K562 (cell line): ENCODE data around the gene TNNI2. TPM values are rescaled to one million over a fixed set of nuclear protein-coding genes. Genes with fewer than 3 reads are reported as not detected.

Experiments used
- ATAC-seq: fragments of 200-7000 bp; cut with Tn5 transposase; 3 replicates; pipeline ENCODE4 v1.9.1; 2020; ENCODE audit warnings: moderate library complexity
- BruUV-seq: library from RNA; stranded (reverse); fragments of 400-500 nt; replicated peaks from 2 replicates; lab custom pipeline; 2021; lab: Mats Ljungman, UMichigan
- CTCF ChIA-PET: fragments of 300-600 bp; formaldehyde crosslinking; extraction: SDS; loops from one replicate; lab custom pipeline; 2021; ENCODE audit warnings: low intra/inter-chr PET ratio; lab: Yijun Ruan, JAX
- POLR2A ChIA-PET: fragments of 300-600, 350-650 bp; sonication (Branson Sonifier 250); formaldehyde crosslinking; extraction: SDS; loops from one replicate; lab custom pipeline; 2021; ENCODE audit warnings: antibody characterized with exemption, inconsistent platforms; lab: Yijun Ruan, JAX
- DNase-seq, 4 experiments: peaks; one replicate each; pipeline versions ENCODE4 v3.0.0 to v3.0.0-alpha.2; 2011 to 2018; ENCODE audit warnings: low spot score in 3 of 4, mixed read lengths in 3 of 4; ENCODE audit errors: extremely low read depth in 1 of 4
- FAIRE-seq: peaks from 2 replicates; lab custom pipeline; 2011; peaks lifted over from hg19 to GRCh38; lab: Jason Lieb, UNC
- H2AFZ ChIP-seq: 2 replicates; pipeline ENCODE4 v1.6.0; 2011; ENCODE audit warnings: low read depth, low read length, control low read depth, inconsistent platforms
- H3K27ac ChIP-seq: fragments of 200-600 bp; 3 replicates; pipeline ENCODE4 v1.8.0; 2011; ENCODE audit warnings: low read depth, mild to moderate bottlenecking, control low read depth, inconsistent platforms, low read length, moderate library complexity, mixed read lengths; ENCODE audit errors: extremely low read depth
- H3K27me3 ChIP-seq, 2 experiments: fragments of 300-600 bp in 1 of 2; 2 replicates in 1 of 2; 3 replicates in 1 of 2; pipeline versions ENCODE4 v1.6.0 to v1.8.0; 2011; ENCODE audit warnings: inconsistent platforms in 2 of 2, low read length in 2 of 2, mild to moderate bottlenecking in 1 of 2, mixed read lengths in 1 of 2, moderate library complexity in 1 of 2; ENCODE audit not compliant: control insufficient read depth in 2 of 2, insufficient read depth in 2 of 2
- H3K36me3 ChIP-seq: fragments of 300-600 bp; 3 replicates; pipeline ENCODE4 v1.8.0; 2011; ENCODE audit warnings: mild to moderate bottlenecking, low read length, inconsistent platforms; ENCODE audit not compliant: control insufficient read depth, insufficient read depth
- H3K4me1 ChIP-seq, 2 experiments: fragments of 200-600 bp in 1 of 2; replicated peaks in 1 of 2; 2 replicates in 1 of 2; 3 replicates in 1 of 2; pipeline versions ENCODE4 v1.5.1 to v1.8.0; 2011; ENCODE audit warnings: inconsistent platforms in 2 of 2, low read length in 2 of 2, mild to moderate bottlenecking in 1 of 2, mixed read lengths in 1 of 2, moderate library complexity in 1 of 2; ENCODE audit not compliant: control insufficient read depth in 2 of 2, insufficient read depth in 2 of 2
- H3K4me2 ChIP-seq: 2 replicates; pipeline ENCODE4 v1.6.1; 2011; ENCODE audit warnings: low read length, control low read depth, inconsistent platforms, mixed read lengths; ENCODE audit not compliant: insufficient read depth
- H3K4me3 ChIP-seq: fragments of 200-600 bp; sonication (generic), shearing (Covaris generic); 2 replicates; pipeline ENCODE4 v1.5.1; 2016; ENCODE audit warnings: control low read depth, inconsistent platforms
- H3K79me2 ChIP-seq: fragments of 200-600 bp; 3 replicates; pipeline ENCODE4 v1.8.0; 2011; ENCODE audit warnings: low read length, inconsistent platforms; ENCODE audit not compliant: control insufficient read depth, insufficient read depth
- H3K9ac ChIP-seq, 2 experiments: 2 replicates each; pipeline versions ENCODE4 v1.6.0 to v1.6.1; 2011; ENCODE audit warnings: low read depth in 2 of 2, low read length in 2 of 2, control low read depth in 1 of 2, inconsistent platforms in 1 of 2, mild to moderate bottlenecking in 1 of 2, mixed read lengths in 1 of 2; ENCODE audit not compliant: insufficient read depth in 1 of 2
- H3K9me1 ChIP-seq: one replicate; pipeline ENCODE4 v1.6.0; 2011; ENCODE audit warnings: inconsistent platforms, mild to moderate bottlenecking, low read length, moderate library complexity; ENCODE audit not compliant: control insufficient read depth, insufficient read depth
- H3K9me3 ChIP-seq: replicated peaks from 2 replicates; pipeline ENCODE4 v1.5.1; 2011; ENCODE audit warnings: low read depth, low read length, inconsistent platforms; ENCODE audit not compliant: control insufficient read depth, insufficient read depth
- H4K20me1 ChIP-seq: replicated peaks from 2 replicates; pipeline ENCODE4 v1.6.1; 2011; ENCODE audit warnings: low read length, inconsistent platforms, mixed read lengths; ENCODE audit not compliant: control insufficient read depth, insufficient read depth
- COPS2 ChIP-seq: fragments of 450-650 bp; conservative IDR thresholded peaks from 2 replicates; pipeline ENCODE4 v1.6.1; 2016; ENCODE audit warnings: mild to moderate bottlenecking, moderate library complexity
- EGR1 ChIP-seq: fragments of 450-650 bp; conservative IDR thresholded peaks from 2 replicates; pipeline ENCODE4 v1.6.1; 2017; ENCODE audit warnings: mild to moderate bottlenecking
- PRDM10 ChIP-seq: fragments of 450-650 bp; IDR thresholded peaks from 2 replicates; pipeline ENCODE4 v1.6.1; 2018; ENCODE audit not compliant: partially characterized antibody
- ZNF143 ChIP-seq: sonication (generic); formaldehyde crosslinking; IDR thresholded peaks from 2 replicates; pipeline ENCODE4 v1.9.0; 2022; ENCODE audit warnings: mild to moderate bottlenecking, missing genetic modification reagents
- ZNF282 ChIP-seq: sonication (generic); formaldehyde crosslinking; IDR thresholded peaks from 2 replicates; pipeline ENCODE4 v1.8.1; 2023; ENCODE audit warnings: missing genetic modification reagents
- WGBS: fragments of 100-300 bp; shearing (Covaris generic); methylation state at CpG from one replicate; pipeline ENCODE4 v1.1.6; 2016; ENCODE audit warnings: low coverage, mixed read lengths; ENCODE audit not compliant: insufficient coverage; ENCODE audit errors: missing lambda C conversion rate; 5-methylcytosine and 5-hydroxymethylcytosine counted together
- in situ Hi-C: fragments of 300-500 bp; cut with MboI; formaldehyde crosslinking; loops from 4 replicates; pipeline ENCODE4 v1.15.0; 2018; ENCODE audit warnings: inconsistent platforms, mixed read lengths
- intact Hi-C: fragments of 100-400 bp; cut with micrococcal nuclease; formaldehyde crosslinking; loops from 2 replicates; pipeline ENCODE4 v1.14.2; 2022
- polyA plus RNA-seq, 8 experiments: library from polyadenylated mRNA; depleted of rRNA in 4 of 8; stranded (reverse) in 5 of 8; unstranded in 3 of 8; fragments of >200 nt; fragmentation: Nextera tagmentation in 2 of 8; fragmentation: Illumina TruSeq in 1 of 8; extraction: Ambion mirVana in 2 of 8; extraction: Trizol in 1 of 8; gene quantifications; 2 replicates each; pipeline versions ENCODE4 v1.2.1 to v1.2.3, GENCODE V29; 2011 to 2014; ENCODE audit warnings: inconsistent platforms in 1 of 8, missing spikeins in 1 of 8
- total RNA-seq, 7 experiments: library from RNA; depleted of rRNA in 6 of 7; stranded (reverse); fragments of >200 nt in 6 of 7; fragmentation: Illumina TruSeq in 2 of 7; extraction: Trizol in 2 of 7; gene quantifications; 2 replicates each; pipeline versions ENCODE4 v1.2.1 to v1.2.3, GENCODE V29; 2011 to 2021; ENCODE audit warnings: low replicate concordance in 1 of 7

TNNI2 gene
- total and polyA plus RNA-seq, 9 of the 15 experiments (the other 6 are each of a cell fraction or from before 2014, with no cell fraction given), result not detected

GRCh38 chr11:1881442-1882264, 42.9 kb downstream of the TNNI2 start:
- H4K20me1 ChIP-seq, result 0 out of 2 replicates have a peak, but pooled peaks cover 7% of the 10 kb centered on the region
- POLR2A ChIA-PET, result interaction anchor here (0.6 to 0.7 kb wide), 2 partner anchors 11 to 118 kb away, joined by 3 read pairs; no protein-coding TSS in a partner anchor
- H3K4me1 ChIP-seq, result peaks cover 0 to 28% of the 10 kb centered on the region in 2 experiments; a peak in 2 of 5 replicates
- H2AFZ ChIP-seq, result no peak overlapping the region
- H3K79me2 ChIP-seq, result no peaks in the 10 kb centered on the region
- peaks cover 3 to 44% of the 10 kb centered on the region in 2 experiments; a peak in 3 of 5 replicates for H3K27me3 ChIP-seq
- no peak overlapping the region for H3K4me3 ChIP-seq
- DNase-seq, result no peak
- no peak overlapping the region for H3K9ac ChIP-seq
- TF ChIP-seq COPS2, result no peak
- TF ChIP-seq ZNF282, result no peak
- no peak for TF ChIP-seq EGR1
- no peak for TF ChIP-seq ZNF143 (CRISPR knock-in tag)
- TF ChIP-seq PRDM10, result no peak
- TF ChIP-seq, all 486 proteins: peak for 0
- no peak; the same call in 2 of the 3 replicates for ATAC-seq
- no peaks in the 10 kb centered on the region for H3K9me3 ChIP-seq
- CTCF ChIA-PET, result interaction anchor here (1.1 to 6.5 kb wide), 2 partner anchors 119 to 271 kb away, joined by 3 to 93 read pairs; partner anchors contain the start of gene H19
- in situ Hi-C loops (loop anchor here (5.0 kb wide), 1 partner anchor 36 kb away; the partner anchor contains the start of gene TNNT3), intact Hi-C loops (loop anchor here (1.0 to 2.0 kb wide), 2 partner anchors 45 to 229 kb away; no protein-coding TSS in a partner anchor)
- H3K27ac ChIP-seq, result no peak overlapping the region
- FAIRE-seq, result no peak
- H3K36me3 ChIP-seq, result no peaks in the 10 kb centered on the region
- H3K4me2 ChIP-seq, result no peak overlapping the region
- H3K9me1 ChIP-seq, result no peaks in the 10 kb centered on the region
- 5% methylated on average over 22 of the region's 43 CpGs for WGBS
- BruUV-seq, result no TSS peak
